Measurements from ENCODE around the gene HMSD. TPM values are rescaled to one million over a fixed set of nuclear protein-coding genes. Genes with fewer than 3 reads are reported as not detected.

Gene HMSD
- polyA plus RNA-seq, 1 of the 3 experiments (the other 2 are of a cell fraction), result not detected

DNA sequence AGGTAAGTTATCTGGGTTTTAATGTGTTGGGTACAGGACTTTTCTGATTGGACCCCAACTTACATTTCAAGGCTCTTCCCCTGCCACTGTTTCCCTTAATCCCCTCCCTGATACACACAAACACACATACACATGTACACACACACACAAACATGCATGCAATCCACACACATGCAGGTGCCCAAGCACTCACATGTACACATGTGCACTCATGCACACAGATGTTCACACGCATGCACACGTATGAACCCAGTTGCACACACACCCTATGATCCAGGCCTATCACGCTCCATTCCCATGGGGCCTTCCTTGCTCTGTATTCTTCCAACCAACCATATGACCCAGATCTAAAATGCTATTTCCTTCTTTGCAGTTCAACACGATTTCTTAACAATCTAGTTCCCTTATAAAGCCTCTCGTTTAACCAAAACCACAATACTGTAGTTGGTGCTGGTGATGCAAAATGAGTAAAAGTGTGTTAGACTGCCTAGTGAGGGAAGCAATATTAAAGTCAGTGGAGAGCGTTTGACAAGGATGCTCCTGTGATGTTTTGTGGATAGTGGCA lies 31.9 kb downstream of the HMSD start:
- Histone ChIP-seq H2AFZ (ENCODE audit: low read depth) (no peak overlapping the region), H3K79me2 (ENCODE audit: insufficient read depth) (peaks cover 4% of the 10 kb centered on the region), H3K4me2 (no peak overlapping the region), H3K9me3 (no peaks in the 10 kb centered on the region), H3K9ac (no peak overlapping the region), H3K4me3 (ENCODE audit: low read depth in 2 of 2, low read length in 1 of 2) (no peak overlapping the region), H3K36me3 (replicated peaks in 1 of 2; ENCODE audit: control insufficient read depth in 1 of 2, insufficient read depth in 2 of 2, low read length in 1 of 2) (no peaks in the 10 kb centered on the region), H3K4me1 (ENCODE audit: control insufficient read depth in 1 of 2, insufficient read depth in 2 of 2, low read depth in 1 of 2, low read length in 1 of 2) (no peaks in the 10 kb centered on the region; a peak in 2 of 4 replicates), H3F3A (replicated peaks; ENCODE audit: insufficient read depth) (no peaks in the 10 kb centered on the region), H3K9me2 (no peaks in the 10 kb centered on the region), H3K27me3 (ENCODE audit: insufficient read depth) (no peaks in the 10 kb centered on the region), H4K20me1 (ENCODE audit: insufficient read depth) (no peaks in the 10 kb centered on the region), H3K27ac (ENCODE audit: low read depth in 2 of 2, low read length in 1 of 2) (no peak overlapping the region)
- ChIA-PET POLR2A (no interaction called here), CTCF (interaction anchor here (1.6 to 2.0 kb wide), 4 partner anchors 13 to 463 kb away, joined by 5 to 10 read pairs (median 8); no protein-coding TSS in a partner anchor)
- TF ChIP-seq FOSL2 (IDR thresholded peaks at IDR 0.05; ENCODE audit: borderline replicate concordance, low read depth), result no peak
- 77% methylated on average over 6 of the region's 6 CpGs for WGBS (ENCODE audit: low lambda C conversion rate)
- no peak for DNase-seq

DNA sequence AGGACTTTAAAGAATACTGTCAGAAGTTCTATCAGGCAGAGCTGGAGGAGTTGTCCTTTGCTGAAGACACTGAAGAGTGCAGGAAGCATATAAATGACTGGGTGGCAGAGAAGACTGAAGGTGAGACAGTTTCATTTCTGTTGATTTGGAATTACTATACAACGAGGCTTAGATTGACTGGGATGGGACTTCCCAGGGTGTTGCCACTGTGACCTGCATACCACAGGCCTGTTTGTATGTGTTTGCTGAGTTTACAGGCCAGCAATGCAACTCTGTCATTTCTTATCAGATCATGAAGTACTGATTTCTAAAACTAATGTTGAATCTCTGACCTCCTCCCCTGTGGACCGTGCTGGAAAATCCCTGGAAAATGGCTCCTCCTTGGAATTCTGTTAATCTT lies 32.6 kb downstream of the HMSD start:
- H3K4me3 ChIP-seq (ENCODE audit: low read depth in 2 of 2, low read length in 1 of 2), result no peak overlapping the region
- no peaks in the 10 kb centered on the region for H4K20me1 ChIP-seq (ENCODE audit: insufficient read depth)
- H3F3A ChIP-seq (replicated peaks; ENCODE audit: insufficient read depth), result no peaks in the 10 kb centered on the region
- ChIA-PET POLR2A (no interaction called here), CTCF (interaction anchor here (1.9 kb wide), 1 partner anchor 13 kb away, joined by 6 read pairs; no protein-coding TSS in a partner anchor)
- H3K9me3 ChIP-seq, result no peaks in the 10 kb centered on the region
- TF ChIP-seq EP300 (IDR thresholded peaks at IDR 0.05; ENCODE audit: borderline replicate concordance in 1 of 2, low read depth in 1 of 2, low read length in 1 of 2), result no peak
- no peak for TF ChIP-seq CHD2 (IDR thresholded peaks at IDR 0.05; ENCODE audit: low read length, partially characterized antibody)
- TF ChIP-seq NRF1 (IDR thresholded peaks at IDR 0.05; ENCODE audit: low read depth, low read length), result no peak
- no peak for TF ChIP-seq USF2 (IDR thresholded peaks at IDR 0.05; ENCODE audit: borderline replicate concordance, low read depth, low read length)
- TF ChIP-seq MXI1 (IDR thresholded peaks at IDR 0.05; ENCODE audit: low read depth, low read length), result no peak
- TF ChIP-seq RCOR1 (IDR thresholded peaks at IDR 0.05; ENCODE audit: low read length), result no peak
- TF ChIP-seq RXRA (IDR thresholded peaks at IDR 0.05; ENCODE audit: borderline replicate concordance, low read depth), result no peak
- no peak for TF ChIP-seq POLR2AphosphoS5 (IDR thresholded peaks at IDR 0.05; ENCODE audit: low read depth, low read length)
- TF ChIP-seq MEF2A (IDR thresholded peaks at IDR 0.05; ENCODE audit: borderline replicate concordance, low read depth), result no peak
- TF ChIP-seq TAF1 (IDR thresholded peaks at IDR 0.05; ENCODE audit: borderline replicate concordance, low read depth, low read length), result no peak
- TF ChIP-seq TCF12 (IDR thresholded peaks at IDR 0.05), result no peak
- TF ChIP-seq SIN3A (IDR thresholded peaks at IDR 0.05; ENCODE audit: borderline replicate concordance, low read depth, low read length), result no peak
- no peak for TF ChIP-seq USF1 (IDR thresholded peaks at IDR 0.05; ENCODE audit: borderline replicate concordance, low read depth)
- no peak for TF ChIP-seq GATA2 (CRISPR knock-in tag; IDR thresholded peaks at IDR 0.05)
- TF ChIP-seq ELF1 (IDR thresholded peaks at IDR 0.05), result no peak
- no peak overlapping the region for H3K27ac ChIP-seq (ENCODE audit: low read depth in 2 of 2, low read length in 1 of 2)
- no peak overlapping the region for H3K9ac ChIP-seq
- H3K4me1 ChIP-seq (ENCODE audit: control insufficient read depth in 1 of 2, insufficient read depth in 2 of 2, low read depth in 1 of 2, low read length in 1 of 2), result no peaks in the 10 kb centered on the region; a peak in 2 of 4 replicates
- no peaks in the 10 kb centered on the region for H3K79me2 ChIP-seq (ENCODE audit: insufficient read depth)
- no peak overlapping the region for H3K4me2 ChIP-seq
- H3K9me2 ChIP-seq, result no peaks in the 10 kb centered on the region
- no peaks in the 10 kb centered on the region for H3K27me3 ChIP-seq (ENCODE audit: insufficient read depth)
- H2AFZ ChIP-seq (ENCODE audit: low read depth), result no peak overlapping the region
- 63% methylated on average over 2 of the region's 2 CpGs for WGBS (ENCODE audit: low lambda C conversion rate)
- no peak for DNase-seq
- peaks cover 0 to 5% of the 10 kb centered on the region in 2 experiments for H3K36me3 ChIP-seq (replicated peaks in 1 of 2; ENCODE audit: control insufficient read depth in 1 of 2, insufficient read depth in 2 of 2, low read length in 1 of 2)
